AG09309 (cell line): ENCODE data around the gene PRDM9.

ENCODE experiments used
- DNase-seq: peaks from one replicate; pipeline ENCODE4 v3.0.0-alpha.2; 2010; ENCODE audit warnings: low read depth
- H3K4me3 ChIP-seq: 2 replicates; pipeline ENCODE4 v1.5.1; 2011; ENCODE audit warnings: mild to moderate bottlenecking, low read depth, low read length, moderate library complexity; ENCODE audit not compliant: control insufficient read depth
- CTCF ChIP-seq: IDR thresholded peaks from 2 replicates; pipeline ENCODE4 v1.5.1; 2011; ENCODE audit warnings: mild to moderate bottlenecking, low read depth, low read length, inconsistent platforms; ENCODE audit not compliant: insufficient read depth, control insufficient read depth; ENCODE audit errors: missing control alignments

Gene PRDM9

GRCh38 chr5:23507278-23507685, at the start of gene PRDM9:
Gene PRDM9, plus strand, starts transcription at chr5:23507609. Its CDS starts 1,425 bp downstream, at chr5:23509034.
- DNase-seq = no peak
- H3K4me3 ChIP-seq = no peak within 1 kb of the TSS
- TF ChIP-seq CTCF = no peak

GRCh38 chr5:23457780-23458179, 49.6 kb upstream of the PRDM9 start:
- TF ChIP-seq CTCF = no peak
- DNase-seq = no peak
- H3K4me3 ChIP-seq = no peak overlapping the region

GRCh38 chr5:23459214-23459613, 48.2 kb upstream of the PRDM9 start:
- no peak for TF ChIP-seq CTCF
- DNase-seq = no peak
- no peak overlapping the region for H3K4me3 ChIP-seq

GRCh38 chr5:23461576-23461975, 45.8 kb upstream of the PRDM9 start:
- DNase-seq = no peak
- no peak for TF ChIP-seq CTCF

GRCh38 chr5:23466401-23466912, 41.0 kb upstream of the PRDM9 start:
- TF ChIP-seq CTCF = no peak
- DNase-seq = no peak
- no peak overlapping the region for H3K4me3 ChIP-seq

More at GRCh38 chr5:23461576-23461975, 45.8 kb upstream of the PRDM9 start:
- H3K4me3 ChIP-seq = no peak overlapping the region

- TF ChIP-seq CTCF = no peak
- no peak for DNase-seq
- no peak overlapping the region for H3K4me3 ChIP-seq
These were observed 38.8 kb upstream of the PRDM9 start for GRCh38 chr5:23468658-23469057.

- no peak for TF ChIP-seq CTCF
- H3K4me3 ChIP-seq = no peak overlapping the region
- DNase-seq = no peak
These were observed 33.5 kb upstream of the PRDM9 start for GRCh38 chr5:23473915-23474314.
